Loucy (cell line): Measurements from ENCODE around the gene SCAPER.

Experiments used
- H2AFZ ChIP-seq: fragments of 200-600 bp; sonication (generic); 2 replicates; pipeline ENCODE4 v1.6.0; 2016; ENCODE audit warnings: antibody characterized with exemption, mild to moderate bottlenecking, low read length, moderate library complexity
- H3F3A ChIP-seq: fragments of 200-600 bp; 2 replicates; pipeline ENCODE4 v1.6.0; 2016; ENCODE audit warnings: antibody characterized with exemption, low read depth, mild to moderate bottlenecking
- H3K27me3 ChIP-seq: fragments of 200-600 bp; sonication (generic); 2 replicates; pipeline ENCODE4 v1.6.1; 2014; ENCODE audit warnings: low read length, mild to moderate bottlenecking; ENCODE audit not compliant: insufficient read depth, poor library complexity, severe bottlenecking
- H3K36me3 ChIP-seq: fragments of 200-600 bp; sonication (generic); 2 replicates; pipeline ENCODE4 v1.6.1; 2016; ENCODE audit warnings: low read length; ENCODE audit not compliant: insufficient read depth
- H3K4me1 ChIP-seq: fragments of 200-600 bp; sonication (generic); 2 replicates; pipeline ENCODE4 v1.5.1; 2014; ENCODE audit warnings: low read length, mild to moderate bottlenecking; ENCODE audit not compliant: insufficient read depth, poor library complexity, severe bottlenecking
- H3K4me2 ChIP-seq: fragments of 200-600 bp; sonication (generic); 2 replicates; pipeline ENCODE4 v1.6.0; 2014; ENCODE audit warnings: antibody characterized with exemption, low read length, low read depth, mild to moderate bottlenecking; ENCODE audit not compliant: poor library complexity, severe bottlenecking
- H3K4me3 ChIP-seq: fragments of 200-600 bp; sonication (generic); 2 replicates; pipeline ENCODE4 v1.5.1; 2014; ENCODE audit warnings: low read length, mild to moderate bottlenecking, mixed read lengths; ENCODE audit not compliant: poor library complexity, severe bottlenecking
- H3K79me2 ChIP-seq: fragments of 200-600 bp; sonication (generic); 2 replicates; pipeline ENCODE4 v1.6.1; 2014; ENCODE audit warnings: low read length; ENCODE audit not compliant: insufficient read depth
- H3K9ac ChIP-seq: fragments of 200-600 bp; sonication (generic); 2 replicates; pipeline ENCODE4 v1.6.0; 2014; ENCODE audit warnings: mild to moderate bottlenecking, low read depth, low read length, moderate library complexity; ENCODE audit not compliant: poor library complexity, severe bottlenecking
- H3K9me2 ChIP-seq: fragments of 200-600 bp; sonication (generic); replicated peaks from 2 replicates; pipeline ENCODE4 v1.6.1; 2016; ENCODE audit warnings: low read depth, low read length, mixed read lengths
- H3K9me3 ChIP-seq: fragments of 200-600 bp; sonication (generic); 2 replicates; pipeline ENCODE4 v1.6.1; 2014; ENCODE audit warnings: mild to moderate bottlenecking, antibody characterized with exemption, low read length, low read depth; ENCODE audit not compliant: insufficient read depth
- H4K20me1 ChIP-seq: fragments of 200-600 bp; sonication (generic); 2 replicates; pipeline ENCODE4 v1.6.0; 2014; ENCODE audit warnings: antibody characterized with exemption, low read length, mild to moderate bottlenecking; ENCODE audit not compliant: insufficient read depth, poor library complexity, severe bottlenecking
- CTCF ChIP-seq: fragments of 200-600 bp; sonication (generic); conservative IDR thresholded peaks from 2 replicates; pipeline ENCODE4 v1.5.1; 2014; ENCODE audit warnings: mild to moderate bottlenecking, antibody characterized with exemption, low read length
- EZH2phosphoT487 ChIP-seq: fragments of 200-600 bp; IDR thresholded peaks from 2 replicates; pipeline ENCODE4 v1.6.1; 2018; ENCODE audit warnings: antibody characterized with exemption, mild to moderate bottlenecking, moderate library complexity, borderline replicate concordance

SCAPER gene

GRCh38 chr15:76553102-76553501 is 352.0 kb downstream of the SCAPER start:
- TF ChIP-seq CTCF: no peak
- TF ChIP-seq EZH2phosphoT487: no peak
- no peaks in the 10 kb centered on the region for H3K4me1 ChIP-seq
- H3K4me3 ChIP-seq: no peak overlapping the region
- no peak overlapping the region for H3K9ac ChIP-seq
- no peaks in the 10 kb centered on the region; the same call in 1 of the 2 replicates for H3K9me3 ChIP-seq
- H3K9me2 ChIP-seq: no peaks in the 10 kb centered on the region
- no peaks in the 10 kb centered on the region for H3K27me3 ChIP-seq
- no peak overlapping the region for H2AFZ ChIP-seq
- no peak overlapping the region for H3K4me2 ChIP-seq
- no peaks in the 10 kb centered on the region for H3K79me2 ChIP-seq
- no peaks in the 10 kb centered on the region for H3K36me3 ChIP-seq
- no peaks in the 10 kb centered on the region for H4K20me1 ChIP-seq
- no peaks in the 10 kb centered on the region for H3F3A ChIP-seq

- Histone ChIP-seq H3K4me2 (no peak overlapping the region), H3K9me3 (no peaks in the 10 kb centered on the region), H2AFZ (no peak overlapping the region), H3K27me3 (no peaks in the 10 kb centered on the region), H3K9me2 (no peaks in the 10 kb centered on the region), H3F3A (no peaks in the 10 kb centered on the region), H3K9ac (no peak overlapping the region), H4K20me1 (no peaks in the 10 kb centered on the region), H3K36me3 (no peaks in the 10 kb centered on the region), H3K79me2 (no peaks in the 10 kb centered on the region), H3K4me3 (no peak overlapping the region), H3K4me1 (peaks cover 5% of the 10 kb centered on the region)
- TF ChIP-seq CTCF (no peak), EZH2phosphoT487 (no peak)
Measured at GRCh38 chr15:76546805-76547204, 358.3 kb downstream of the SCAPER start.

- Histone ChIP-seq H4K20me1 (no peaks in the 10 kb centered on the region), H3K9me3 (no peaks in the 10 kb centered on the region), H3K4me3 (no peak overlapping the region), H3F3A (no peaks in the 10 kb centered on the region; the same call in 1 of the 2 replicates), H3K27me3 (no peaks in the 10 kb centered on the region), H3K36me3 (no peaks in the 10 kb centered on the region), H3K4me1 (peaks cover 6% of the 10 kb centered on the region), H3K9me2 (no peaks in the 10 kb centered on the region), H2AFZ (no peak overlapping the region), H3K79me2 (no peaks in the 10 kb centered on the region), H3K4me2 (no peak overlapping the region), H3K9ac (no peak overlapping the region)
- TF ChIP-seq CTCF (no peak), EZH2phosphoT487 (no peak)
Measured at GRCh38 chr15:76533995-76534394, 371.1 kb downstream of the SCAPER start.
